B cell (primary cell): ENCODE measurements around the gene ACACB. TPM values are rescaled to one million over a fixed set of nuclear protein-coding genes. Genes with fewer than 3 reads are reported as not detected.

Source experiments
- ATAC-seq: fragments of 200-7000 bp; cut with Tn5 transposase; one replicate; pipeline ENCODE4 v1.10.0; 2021; ENCODE audit warnings: low read depth, mild to moderate bottlenecking, moderate number of reproducible peaks, moderate library complexity
- CTCF ChIA-PET: fragments of 350-600 bp; sonication (Branson Sonifier 250); formaldehyde crosslinking; loops from one replicate; lab custom pipeline; 2021; ENCODE audit warnings: antibody characterized with exemption, inconsistent platforms; lab: Charles Lee
- POLR2A ChIA-PET: fragments of 350-600 bp; sonication (Branson Sonifier 250); formaldehyde crosslinking; loops from one replicate; lab custom pipeline; 2021; ENCODE audit warnings: antibody characterized with exemption; lab: Charles Lee
- DNase-seq: peaks from one replicate; pipeline ENCODE4 v3.0.0; 2013
- H2AFZ ChIP-seq: 2 replicates; pipeline ENCODE4 v1.6.1; 2012; ENCODE audit warnings: mild to moderate bottlenecking, low read depth, low read length; ENCODE audit not compliant: insufficient read depth, poor library complexity, severe bottlenecking
- H3K27ac ChIP-seq, 2 donors: 1 replicate in 1 of 2; 2 replicates in 1 of 2; pipeline ENCODE4 v1.5.1; 2012 to 2013; ENCODE audit warnings: low read length in 2 of 2, mild to moderate bottlenecking in 2 of 2, moderate library complexity in 1 of 2
- H3K27me3 ChIP-seq, 4 experiments: fragments of 200-600 bp in 1 of 4; sonication (generic) in 1 of 4; replicated peaks in 1 of 4; 1 replicate in 2 of 4; 2 replicates in 2 of 4; pipeline versions ENCODE4 v1.6.1 to v1.7.0; 2013 to 2016; ENCODE audit warnings: low read length in 3 of 4, mild to moderate bottlenecking in 2 of 4, mixed read lengths in 1 of 4, moderate library complexity in 1 of 4; ENCODE audit not compliant: insufficient read depth in 4 of 4, control insufficient read depth in 3 of 4; ENCODE audit errors: control extremely low read depth in 1 of 4
- H3K36me3 ChIP-seq, 2 experiments: replicated peaks in 1 of 2; 1 replicate in 1 of 2; 2 replicates in 1 of 2; pipeline versions ENCODE4 v1.6.1 to v1.7.1; 2013; ENCODE audit warnings: low read length in 1 of 2; ENCODE audit not compliant: insufficient read depth in 2 of 2, control insufficient read depth in 1 of 2; ENCODE audit errors: control extremely low read depth in 1 of 2, extremely low read depth in 1 of 2
- H3K4me1 ChIP-seq, 2 donors: fragments of 200-600 bp in 1 of 2; sonication (generic) in 1 of 2; 1 replicate in 1 of 2; 2 replicates in 1 of 2; pipeline versions ENCODE4 v1.5.1 to v1.6.1; 2013 to 2017; ENCODE audit warnings: low read length in 2 of 2; ENCODE audit not compliant: control insufficient read depth in 2 of 2, insufficient read depth in 2 of 2
- H3K4me2 ChIP-seq: replicated peaks from 2 replicates; pipeline ENCODE3; 2012; ENCODE audit warnings: mild to moderate bottlenecking, low read depth, low read length; ENCODE audit not compliant: poor library complexity, severe bottlenecking
- H3K4me3 ChIP-seq, 5 experiments: fragments of 200-600 bp in 1 of 5; sonication (generic) in 1 of 5; 1 replicate in 3 of 5; 2 replicates in 2 of 5; pipeline versions ENCODE4 v1.5.1 to v1.7.0; 2011 to 2016; ENCODE audit warnings: low read length in 4 of 5, mild to moderate bottlenecking in 4 of 5, low read depth in 2 of 5, control low read depth in 1 of 5, moderate library complexity in 1 of 5; ENCODE audit not compliant: insufficient read depth in 1 of 5; ENCODE audit errors: control extremely low read depth in 1 of 5, extremely low read depth in 1 of 5
- H3K79me2 ChIP-seq: fragments of 200-600 bp; sonication (generic); one replicate; pipeline ENCODE4 v1.6.0; 2016; ENCODE audit warnings: low read length; ENCODE audit not compliant: control insufficient read depth, insufficient read depth
- H3K9ac ChIP-seq: fragments of 200-600 bp; sonication (generic); 2 replicates; pipeline ENCODE4 v1.6.1; 2017; ENCODE audit warnings: mild to moderate bottlenecking, low read length, moderate library complexity
- H3K9me3 ChIP-seq, 3 donors: one replicate each; pipeline versions ENCODE4 v1.6.1 to v1.7.1; 2013; ENCODE audit warnings: low read length in 2 of 3; ENCODE audit not compliant: control insufficient read depth in 2 of 3, insufficient read depth in 1 of 3; ENCODE audit errors: control extremely low read depth in 1 of 3
- H4K20me1 ChIP-seq: 2 replicates; pipeline ENCODE4 v1.6.0; 2012; ENCODE audit warnings: mild to moderate bottlenecking, low read length; ENCODE audit not compliant: insufficient read depth, control insufficient read depth, poor library complexity, severe bottlenecking
- H3K27ac Mint-ChIP-seq: one replicate; pipeline ENCODE4 v1.8.0; 2021; ENCODE audit warnings: mixed read lengths
- H3K27me3 Mint-ChIP-seq: one replicate; pipeline ENCODE4 v1.8.0; 2021; ENCODE audit warnings: mixed read lengths
- H3K4me1 Mint-ChIP-seq: one replicate; pipeline ENCODE4 v1.8.0; 2021; ENCODE audit warnings: mixed read lengths
- H3K4me3 Mint-ChIP-seq: one replicate; pipeline ENCODE4 v1.8.0; 2021; ENCODE audit warnings: mixed read lengths
- H3K9me3 Mint-ChIP-seq: one replicate; pipeline ENCODE4 v1.8.0; 2022; ENCODE audit warnings: mixed read lengths; ENCODE audit not compliant: insufficient read depth
- CTCF ChIP-seq: fragments of 200-600 bp; IDR thresholded peaks from one replicate; pipeline ENCODE4 v1.8.0; 2022; ENCODE audit warnings: antibody characterized with exemption, mild to moderate bottlenecking
- EZH2 ChIP-seq: IDR thresholded peaks from 2 replicates; pipeline ENCODE4 v1.6.1; 2012; ENCODE audit warnings: borderline replicate concordance, low read depth, mild to moderate bottlenecking, moderate library complexity, low read length; ENCODE audit not compliant: insufficient read depth, poor library complexity, severe bottlenecking
- WGBS: methylation state at CpG from one replicate; pipeline ENCODE4 v1.1.5; 2013; ENCODE audit warnings: missing lambda C conversion rate; ENCODE audit not compliant: insufficient coverage; 5-methylcytosine and 5-hydroxymethylcytosine counted together
- intact Hi-C: fragments of 100-400 bp; cut with micrococcal nuclease; formaldehyde crosslinking; loops from one replicate; pipeline ENCODE4 v1.10.0; 2022
- polyA plus RNA-seq: library from polyadenylated mRNA; depleted of rRNA; stranded (reverse); fragments of >200 nt; gene quantifications from 2 replicates; pipeline ENCODE4 v1.2.3, GENCODE V29; 2012
- total RNA-seq, 2 donors: library from RNA; stranded (reverse); fragments of 120-200 nt in 1 of 2; gene quantifications; 1 replicate in 1 of 2; 2 replicates in 1 of 2; pipeline versions ENCODE4 v1.2.3 to v1.2.4, GENCODE V29; 2013 to 2022

ACACB gene
- total and polyA plus RNA-seq, 2 donors (not counting 1 experiment from before 2014, with no cell fraction given) = 7.4 to 27.5 TPM

- H3K27ac Mint-ChIP-seq = no peak overlapping the region
- intact Hi-C loops = no loop called here
- ChIA-PET POLR2A (no interaction called here), CTCF (interaction anchor here (0.7 kb wide), 1 partner anchor 596 kb away, joined by 5 read pairs; no protein-coding TSS in a partner anchor)
- peaks cover 2% of the 10 kb centered on the region for H3K9me3 Mint-ChIP-seq
- ATAC-seq (no peak), DNase-seq (no peak)
- no peaks in the 10 kb centered on the region for H3K4me1 ChIP-seq
- H3K27ac ChIP-seq = no peak overlapping the region
- no peaks in the 10 kb centered on the region for H3K36me3 ChIP-seq
- no peak overlapping the region for H3K4me3 ChIP-seq
- no peak overlapping the region for H3K4me3 Mint-ChIP-seq
- peaks cover 0 to 12% (median 0%) of the 10 kb centered on the region in 3 donors for H3K9me3 ChIP-seq
- no peaks in the 10 kb centered on the region for H3K27me3 ChIP-seq
- H3K9ac ChIP-seq = no peak overlapping the region
- H2AFZ ChIP-seq = no peak overlapping the region
- no peaks in the 10 kb centered on the region for H3K4me1 Mint-ChIP-seq
- H3K4me2 ChIP-seq = no peak overlapping the region
- H4K20me1 ChIP-seq = no peaks in the 10 kb centered on the region
- no peaks in the 10 kb centered on the region for H3K27me3 Mint-ChIP-seq
- TF ChIP-seq CTCF (no peak), EZH2 (no peak)
- no CpG with 5 or more reads among the region's 3 CpGs for WGBS
- no peaks in the 10 kb centered on the region for H3K79me2 ChIP-seq
Measured at GRCh38 chr12:109263439-109263838, 147.1 kb downstream of the ACACB start.

- CTCF ChIA-PET = interaction anchor here (0.7 kb wide), 2 partner anchors 597 to 881 kb away, joined by 3 to 5 read pairs; no protein-coding TSS in a partner anchor
- Histone ChIP-seq H3K36me3 (no peaks in the 10 kb centered on the region), H3K79me2 (no peaks in the 10 kb centered on the region), H3K9me3 (peaks cover 0 to 12% (median 0%) of the 10 kb centered on the region in 3 donors), H2AFZ (no peak overlapping the region), H3K4me1 (no peaks in the 10 kb centered on the region), H3K27ac (no peak overlapping the region), H4K20me1 (no peaks in the 10 kb centered on the region), H3K27me3 (no peaks in the 10 kb centered on the region), H3K4me3 (no peak overlapping the region), H3K9ac (no peak overlapping the region), H3K4me2 (no peak overlapping the region)
- WGBS = 89% methylated on average over 21 of the region's 23 CpGs
- H3K9me3 Mint-ChIP-seq = peaks cover 2% of the 10 kb centered on the region
- no peak overlapping the region for H3K27ac Mint-ChIP-seq
- H3K4me1 Mint-ChIP-seq = no peaks in the 10 kb centered on the region
- H3K4me3 Mint-ChIP-seq = no peak overlapping the region
- no peak for TF ChIP-seq EZH2
- TF ChIP-seq CTCF = peak; percentile 23
- intact Hi-C loops = no loop called here
- H3K27me3 Mint-ChIP-seq = no peaks in the 10 kb centered on the region
- peak; percentile 21 for DNase-seq
- POLR2A ChIA-PET = no interaction called here
- ATAC-seq = no peak
Measured at GRCh38 chr12:109264095-109264942, 147.9 kb downstream of the ACACB start.
